GM19324 (cell line): ENCODE data around the gene SLC33A1.
A peak's percentile ranks its signal among the peaks of the same experiment; 100 is the strongest.
"Not testable (repeated sequence)": the region's sequence is repeated elsewhere in the genome, so short reads cannot be mapped to it uniquely, and the experiment has no call there.

Experiments
- ATAC-seq: cut with Tn5 transposase; IDR thresholded peaks from one replicate; pipeline ENCODE4 v1.9.1; 2021; ENCODE audit warnings: mild to moderate bottlenecking, moderate library complexity; ENCODE audit not compliant: unreplicated experiment, low FRiP score

Gene SLC33A1

GRCh38 chr3:155862290-155862982, 8.2 kb upstream of the SLC33A1 start:
- ATAC-seq: not testable (repeated sequence)

DNA sequence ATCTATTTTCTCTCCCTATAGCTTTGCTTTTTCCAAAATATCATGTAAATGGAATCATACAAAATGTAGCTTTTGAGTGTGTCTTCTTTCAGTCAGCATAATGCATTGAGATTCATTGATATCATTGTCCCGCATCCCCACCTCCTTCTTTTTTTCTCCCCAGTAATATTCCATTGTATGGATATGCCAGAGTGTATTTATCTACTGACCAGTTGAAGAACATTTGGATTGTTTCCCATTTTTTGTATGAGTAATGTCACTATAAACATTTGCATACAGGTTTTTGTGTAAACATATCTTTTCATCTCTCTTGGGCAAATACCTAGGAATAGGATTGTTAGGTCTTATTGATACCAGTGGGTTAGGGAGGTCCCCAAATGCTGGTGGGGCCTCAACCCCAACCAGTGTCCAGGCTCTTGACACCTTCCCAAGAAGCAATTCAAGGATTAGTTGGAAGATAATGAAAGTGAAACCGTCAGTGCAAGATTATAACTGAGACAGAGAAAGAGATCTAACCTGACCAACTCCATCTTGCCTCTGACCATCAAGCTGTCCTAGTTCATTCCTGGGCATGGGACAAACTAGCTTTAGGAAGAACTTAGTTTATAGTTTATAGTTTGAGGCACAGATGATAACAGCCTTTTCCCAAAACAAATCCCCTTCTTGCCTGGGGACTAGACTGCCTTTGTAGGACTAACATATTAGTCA, 7.4 kb upstream of the SLC33A1 start:
- no peak for ATAC-seq

- not testable (repeated sequence) for ATAC-seq
These were observed 6.2 kb upstream of the SLC33A1 start for GRCh38 chr3:155860424-155860823.

- ATAC-seq: no peak
These were observed 5.6 kb upstream of the SLC33A1 start for GRCh38 chr3:155859859-155860258.

- ATAC-seq: no peak
These were observed 750 bp downstream of the SLC33A1 start for GRCh38 chr3:155853214-155854140.

- ATAC-seq: no peak
These were observed 1.9 kb downstream of the SLC33A1 start for GRCh38 chr3:155852341-155852740.

DNA sequence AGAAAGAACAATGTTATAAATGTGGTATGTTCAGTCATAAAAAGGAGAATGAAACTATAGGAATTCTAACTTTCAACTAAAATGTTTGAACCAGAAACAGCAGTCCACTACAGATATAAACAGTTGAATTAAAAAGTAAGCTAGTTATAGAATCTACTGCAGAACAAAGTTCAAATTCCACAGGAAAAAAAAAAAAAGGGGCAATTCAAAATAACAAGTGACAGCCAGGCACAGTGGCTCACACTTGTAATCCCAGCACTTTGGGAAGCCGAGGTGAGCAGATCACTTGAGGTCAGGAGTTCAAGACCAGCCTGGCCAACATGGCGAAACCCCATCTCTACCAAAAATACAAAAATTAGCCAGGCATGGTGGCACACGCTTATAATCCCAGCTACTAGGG, 4.8 kb downstream of the SLC33A1 start:
- ATAC-seq: not testable (repeated sequence)

- ATAC-seq: no peak
These were observed 6.2 kb downstream of the SLC33A1 start for GRCh38 chr3:155847993-155848392.

DNA sequence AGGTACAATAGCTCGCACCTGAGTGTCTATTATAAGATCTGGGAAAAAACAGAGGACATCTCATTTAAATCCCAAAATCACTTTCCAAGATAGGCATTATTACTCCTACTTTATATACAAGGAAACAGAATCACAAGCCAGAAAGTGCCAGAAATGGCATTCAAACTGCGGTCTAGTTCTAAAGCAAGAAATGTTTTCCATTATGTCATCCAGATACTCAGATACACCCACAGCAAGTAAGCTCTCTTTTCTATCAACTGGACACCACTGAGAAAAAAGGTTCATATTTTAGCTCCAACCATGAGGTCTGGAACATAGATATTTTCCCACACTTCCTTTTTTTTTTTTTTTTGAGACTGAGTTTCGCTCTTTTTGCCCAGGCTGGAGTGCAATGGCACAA, 8.1 kb downstream of the SLC33A1 start:
- no peak for ATAC-seq

GRCh38 chr3:155843569-155843968, 10.7 kb downstream of the SLC33A1 start:
- ATAC-seq: no peak

DNA sequence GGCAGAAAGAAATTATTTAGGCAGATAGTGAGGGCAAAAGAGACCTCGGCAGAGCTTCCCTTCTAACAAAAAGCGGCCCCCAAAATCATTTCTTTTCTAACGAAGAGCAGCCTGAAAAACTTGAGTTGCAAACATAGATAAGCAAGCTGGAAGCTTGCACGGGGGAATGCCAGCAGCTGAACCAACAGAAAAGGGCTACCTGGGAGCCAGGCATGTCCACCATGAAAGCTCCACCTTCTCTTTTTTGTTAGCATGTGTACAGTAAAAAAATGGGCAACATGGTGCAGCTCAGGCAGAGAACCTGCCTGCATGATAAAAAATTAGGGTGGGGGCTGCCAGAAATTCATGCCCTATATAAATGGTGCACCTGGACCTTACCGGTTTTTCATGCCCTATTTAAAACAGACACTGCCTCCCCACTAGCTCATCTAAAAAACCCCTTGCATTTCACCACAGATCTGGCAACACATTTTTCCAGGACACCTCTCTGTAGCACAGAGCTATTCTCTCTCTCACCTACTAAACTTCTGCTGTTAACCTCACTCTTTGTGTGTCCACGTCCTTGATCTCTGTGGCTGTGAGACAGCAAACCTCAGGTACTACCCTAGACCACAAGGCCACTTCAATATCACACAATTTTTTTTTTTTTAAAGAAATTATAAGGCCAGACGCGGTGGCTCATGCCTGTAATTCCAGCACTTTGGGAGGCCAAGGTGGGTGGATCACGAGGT, 18.7 kb downstream of the SLC33A1 start:
- no peak for ATAC-seq

GRCh38 chr3:155828490-155829098, 25.6 kb downstream of the SLC33A1 start:
- not testable (repeated sequence) for ATAC-seq

- no peak for ATAC-seq
These were observed 39.1 kb downstream of the SLC33A1 start for GRCh38 chr3:155815030-155815545.

- ATAC-seq: not testable (repeated sequence)
These were observed 41.0 kb downstream of the SLC33A1 start for GRCh38 chr3:155813224-155813623.

DNA sequence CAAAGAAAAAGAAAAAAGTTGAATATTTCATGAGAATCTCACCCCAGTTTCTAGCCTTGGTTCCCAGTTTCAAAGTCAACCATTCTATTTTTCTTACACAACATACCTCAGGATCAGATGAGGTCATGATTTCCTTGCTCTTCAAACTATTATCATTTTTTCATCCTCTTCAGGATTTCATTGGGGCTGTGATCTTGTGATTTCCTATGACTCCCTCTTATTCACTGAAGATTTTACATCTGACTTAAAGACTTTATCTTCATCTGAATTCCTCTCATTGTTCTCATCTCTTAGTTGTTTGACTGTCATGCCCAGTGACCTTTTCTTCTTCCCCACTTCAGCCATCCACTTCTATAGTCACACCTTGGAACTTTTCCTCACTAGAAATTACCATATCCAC, 45.0 kb downstream of the SLC33A1 start:
- ATAC-seq: no peak

GRCh38 chr3:155807823-155808222, 46.4 kb downstream of the SLC33A1 start:
- no peak for ATAC-seq

DNA sequence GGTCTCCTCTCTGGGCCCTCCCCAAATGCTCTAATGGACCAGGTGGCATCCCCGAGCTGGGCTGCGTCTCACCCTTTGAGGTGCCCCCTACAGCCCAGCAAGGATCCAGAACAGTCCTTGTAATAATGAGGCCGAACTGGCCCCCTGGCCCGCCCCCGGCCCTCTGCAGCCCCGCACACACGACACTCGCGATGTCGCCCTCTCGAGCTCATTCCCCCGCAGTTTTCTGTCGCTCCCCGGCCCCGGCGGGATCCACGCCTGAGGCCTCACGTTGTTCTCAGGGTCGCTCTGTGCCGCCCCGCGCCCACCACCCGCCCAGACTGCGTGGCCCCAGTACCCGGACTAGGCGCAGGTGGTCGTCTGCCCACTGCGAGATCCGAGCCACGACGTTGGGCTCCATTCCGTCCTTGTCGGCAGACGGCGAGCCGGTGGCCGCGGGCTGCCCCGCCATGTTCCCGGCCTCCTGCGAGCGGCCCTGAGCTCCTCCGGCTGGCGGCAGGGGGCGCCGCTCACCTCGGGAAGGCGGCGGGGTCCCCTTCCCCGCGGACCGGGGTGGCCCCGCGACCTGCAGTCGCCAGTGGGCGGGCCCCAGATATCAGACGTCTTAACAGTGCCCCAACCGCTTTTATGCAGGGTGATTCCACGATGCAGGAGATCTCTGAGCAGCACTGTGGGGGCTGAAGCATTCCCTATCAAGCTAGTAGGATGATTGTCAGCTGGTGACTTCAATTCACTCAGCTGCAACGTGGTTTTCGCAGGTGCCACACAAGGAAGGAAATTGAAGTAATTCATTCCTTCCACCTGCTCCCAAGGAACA, 48.2 kb downstream of the SLC33A1 start, which contains the start of gene C3orf33:
Gene C3orf33 (minus strand): TSS at position 477 of the 817 bp plus-strand sequence. CDS start 26 bp downstream, at position 451.
- peak; percentile 97 for ATAC-seq

- ATAC-seq: peak; percentile 32
These were observed 48.9 kb downstream of the SLC33A1 start for GRCh38 chr3:155805204-155805801.
